ENCODE measurements around the gene DSCAM. TPM values are rescaled to one million over a fixed set of nuclear protein-coding genes. Genes with fewer than 3 reads are reported as not detected.

The DSCAM gene
- total and polyA plus RNA-seq, 12 donors = under 0.01 to 0.11 (median 0.07) TPM; not detected in 5

DNA sequence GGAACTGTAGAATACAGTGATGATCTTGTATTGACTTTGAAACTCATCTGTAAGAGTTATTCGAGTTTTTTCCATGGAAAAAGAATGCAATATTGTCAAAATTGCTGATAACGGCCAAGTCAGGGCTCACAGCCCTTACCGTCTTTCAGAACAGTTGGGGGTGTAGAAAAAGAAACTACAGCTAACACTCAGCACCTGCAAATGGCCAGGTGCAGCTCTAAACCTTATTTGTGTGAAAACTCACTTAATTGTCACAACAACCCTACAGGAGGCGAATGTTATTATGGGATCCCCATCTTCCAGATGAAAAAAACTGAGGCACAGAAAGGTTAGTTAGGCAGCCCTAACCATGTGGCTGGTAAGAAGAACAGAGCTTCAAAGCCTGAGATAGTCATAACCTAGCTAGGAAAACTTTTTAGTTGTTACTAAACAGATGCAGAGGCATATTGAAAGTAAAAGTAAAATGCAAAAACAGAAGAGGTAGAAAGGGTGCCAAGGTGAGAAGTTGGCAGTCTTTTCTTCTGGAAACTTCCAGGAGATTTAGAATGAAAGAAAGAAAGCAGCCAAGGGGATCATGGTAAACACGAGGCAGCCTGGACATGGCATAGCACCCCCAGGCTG, 76.4 kb downstream of the DSCAM start:
- H3K36me3 ChIP-seq (replicated peaks in 1 of 2) = no peaks in the 10 kb centered on the region
- DNase-seq = no peak
- no peak overlapping the region for H3K27ac ChIP-seq
- whole genome bisulfite sequencing, 4 donors = 63 to 72% (median 68%) methylated on average over 5 of the region's 5 CpGs
- no peak overlapping the region for H3K4me3 ChIP-seq
- TF ChIP-seq, protein P1, sequence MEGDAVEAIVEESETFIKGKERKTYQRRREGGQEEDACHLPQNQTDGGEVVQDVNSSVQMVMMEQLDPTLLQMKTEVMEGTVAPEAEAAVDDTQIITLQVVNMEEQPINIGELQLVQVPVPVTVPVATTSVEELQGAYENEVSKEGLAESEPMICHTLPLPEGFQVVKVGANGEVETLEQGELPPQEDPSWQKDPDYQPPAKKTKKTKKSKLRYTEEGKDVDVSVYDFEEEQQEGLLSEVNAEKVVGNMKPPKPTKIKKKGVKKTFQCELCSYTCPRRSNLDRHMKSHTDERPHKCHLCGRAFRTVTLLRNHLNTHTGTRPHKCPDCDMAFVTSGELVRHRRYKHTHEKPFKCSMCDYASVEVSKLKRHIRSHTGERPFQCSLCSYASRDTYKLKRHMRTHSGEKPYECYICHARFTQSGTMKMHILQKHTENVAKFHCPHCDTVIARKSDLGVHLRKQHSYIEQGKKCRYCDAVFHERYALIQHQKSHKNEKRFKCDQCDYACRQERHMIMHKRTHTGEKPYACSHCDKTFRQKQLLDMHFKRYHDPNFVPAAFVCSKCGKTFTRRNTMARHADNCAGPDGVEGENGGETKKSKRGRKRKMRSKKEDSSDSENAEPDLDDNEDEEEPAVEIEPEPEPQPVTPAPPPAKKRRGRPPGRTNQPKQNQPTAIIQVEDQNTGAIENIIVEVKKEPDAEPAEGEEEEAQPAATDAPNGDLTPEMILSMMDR (IDR thresholded peaks at IDR 0.05) = no peak
- no peak for TF ChIP-seq POLR2A (IDR thresholded peaks at IDR 0.05)
- H3K27me3 ChIP-seq = no peaks in the 10 kb centered on the region
- H3K9me3 ChIP-seq (replicated peaks in 1 of 3) = no peaks in the 10 kb centered on the region
- intact Hi-C loops (cut with DNase I) = no loop called here
- H3K4me1 ChIP-seq (replicated peaks in 1 of 2) = no peaks in the 10 kb centered on the region

DNA sequence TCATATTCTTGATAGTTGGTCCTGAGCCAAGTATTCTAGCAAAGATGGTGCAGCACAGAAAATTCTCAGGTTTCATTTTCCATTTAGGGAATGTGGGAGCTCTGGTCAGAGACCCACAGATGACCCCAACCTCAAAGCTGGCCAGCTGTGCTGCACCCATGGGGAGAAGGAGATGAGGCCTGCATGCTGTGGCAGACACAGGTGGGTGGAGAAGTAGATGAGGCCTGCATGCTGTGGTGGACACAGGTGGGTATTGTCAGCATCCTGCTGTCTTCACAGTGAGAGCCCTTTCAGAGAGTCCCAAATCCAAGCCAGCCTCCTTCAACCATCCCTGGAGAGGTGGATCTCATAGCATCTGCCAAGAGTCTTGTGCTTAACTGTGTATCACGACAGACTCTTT, 77.7 kb downstream of the DSCAM start:
- Histone ChIP-seq H3K27me3 (no peaks in the 10 kb centered on the region), H3K36me3 (replicated peaks in 1 of 2) (no peaks in the 10 kb centered on the region), H3K27ac (no peak overlapping the region), H3K4me1 (replicated peaks in 1 of 2) (no peaks in the 10 kb centered on the region), H3K9me3 (replicated peaks in 1 of 3) (no peaks in the 10 kb centered on the region), H3K4me3 (no peak overlapping the region)
- no peak for DNase-seq
- intact Hi-C loops (cut with DNase I) = no loop called here
- no peak for TF ChIP-seq POLR2A (IDR thresholded peaks at IDR 0.05)
- TF ChIP-seq, protein P1 (IDR thresholded peaks at IDR 0.05) = no peak
- 86 to 100% (median 93%) methylated on average over 1 of the region's 1 CpG for WGBS, 4 donors

DNA sequence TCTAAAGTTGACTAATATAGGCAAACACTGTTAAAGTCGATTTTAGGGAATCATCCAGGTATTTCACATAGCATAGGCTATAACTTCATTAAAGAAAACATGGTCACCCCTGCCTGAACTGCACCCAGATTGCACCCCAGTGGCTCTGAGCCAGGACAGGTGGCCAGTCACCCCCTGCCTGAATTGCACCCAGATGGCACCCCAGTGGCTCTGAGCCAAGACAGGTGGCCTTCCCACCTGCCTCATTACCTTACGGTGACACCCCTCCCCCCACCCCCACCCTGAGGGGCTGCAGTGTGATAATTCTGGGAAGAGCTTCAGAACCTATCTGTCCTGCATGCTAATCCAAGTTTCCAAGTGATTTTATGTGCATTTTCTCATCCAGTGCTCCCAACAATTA, 78.9 kb downstream of the DSCAM start:
- 53 to 64% (median 60%) methylated on average over 1 to 2 of the region's 2 CpGs for WGBS, 4 donors
- no peak overlapping the region for H3K27ac ChIP-seq
- no peaks in the 10 kb centered on the region for H3K27me3 ChIP-seq
- intact Hi-C loops (cut with DNase I) = no loop called here
- TF ChIP-seq, protein P1 (IDR thresholded peaks at IDR 0.05) = no peak
- no peak for TF ChIP-seq POLR2A (IDR thresholded peaks at IDR 0.05)
- no peaks in the 10 kb centered on the region for H3K36me3 ChIP-seq (replicated peaks in 1 of 2)
- no peaks in the 10 kb centered on the region for H3K4me1 ChIP-seq (replicated peaks in 1 of 2)
- no peak for DNase-seq
- no peak overlapping the region for H3K4me3 ChIP-seq
- H3K9me3 ChIP-seq (replicated peaks in 1 of 3) = no peaks in the 10 kb centered on the region

DNA sequence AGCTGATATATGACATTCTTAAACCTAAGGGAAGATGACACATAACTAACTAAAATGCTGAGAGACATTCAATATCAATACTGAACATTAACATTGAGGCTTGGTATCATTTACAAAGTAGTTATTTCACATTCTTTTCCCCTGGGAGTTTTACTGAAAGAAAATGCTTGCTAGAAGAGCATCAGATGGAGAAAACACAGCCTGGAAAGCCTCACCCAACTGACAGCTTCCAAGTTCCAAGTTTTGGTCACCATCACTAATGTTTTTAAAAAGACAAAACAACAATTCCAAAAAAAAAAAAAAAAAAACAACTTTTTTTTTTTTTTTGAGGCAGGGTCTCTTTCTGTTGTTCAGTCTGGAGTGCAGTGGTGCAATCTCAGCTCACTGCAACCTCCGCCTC, 80.6 kb downstream of the DSCAM start:
- Histone ChIP-seq H3K4me1 (replicated peaks in 1 of 2) (no peaks in the 10 kb centered on the region), H3K9me3 (replicated peaks in 1 of 3) (no peaks in the 10 kb centered on the region), H3K36me3 (replicated peaks in 1 of 2) (no peaks in the 10 kb centered on the region), H3K27ac (no peak overlapping the region), H3K4me3 (no peak overlapping the region), H3K27me3 (no peaks in the 10 kb centered on the region)
- DNase-seq = no peak
- 68 to 95% (median 80%) methylated on average over 1 of the region's 1 CpG for WGBS, 4 donors
- intact Hi-C loops (cut with DNase I) = no loop called here
- TF ChIP-seq, protein P1 (IDR thresholded peaks at IDR 0.05) = no peak
- no peak for TF ChIP-seq POLR2A (IDR thresholded peaks at IDR 0.05)
